Testis (tissue), 3 donors: ENCODE results near the gene CEP350. TPM values are rescaled to one million over a fixed set of nuclear protein-coding genes. Genes with fewer than 3 reads are reported as not detected.

Experiments
- DNase-seq: peaks from one replicate; pipeline ENCODE4 v3.0.0-alpha.2; 2019
- H3K27ac ChIP-seq, 2 donors: fragments of 200-600 bp; sonication (generic); one replicate each; pipeline ENCODE4 v1.5.1; 2019
- H3K27me3 ChIP-seq: fragments of 200-600 bp; sonication (generic); one replicate; pipeline ENCODE4 v1.5.1; 2019
- H3K36me3 ChIP-seq: fragments of 200-600 bp; sonication (generic); one replicate; pipeline ENCODE4 v1.5.1; 2017; ENCODE audit warnings: low read depth; ENCODE audit errors: missing control alignments
- H3K4me1 ChIP-seq: fragments of 200-600 bp; sonication (generic); one replicate; pipeline ENCODE4 v1.5.1; 2019
- H3K4me3 ChIP-seq, 2 donors: fragments of 200-600 bp; sonication (generic); one replicate each; pipeline ENCODE4 v1.5.1; 2017 to 2019
- H3K9me3 ChIP-seq: fragments of 200-600 bp; sonication (generic); one replicate; pipeline ENCODE4 v1.5.1; 2017
- CTCF ChIP-seq, 3 experiments: fragments of 450-650 bp in 2 of 3; fragments of 200-600 bp in 1 of 3; sonication (generic) in 1 of 3; IDR thresholded peaks; one replicate each; pipeline ENCODE4 v1.5.1; 2016 to 2019; ENCODE audit warnings: antibody characterized with exemption in 3 of 3, mild to moderate bottlenecking in 2 of 3, moderate library complexity in 1 of 3
- POLR2A ChIP-seq: fragments of 450-650 bp; IDR thresholded peaks from one replicate; pipeline ENCODE4 v1.6.1; 2017; ENCODE audit warnings: antibody characterized with exemption, mild to moderate bottlenecking, moderate library complexity
- WGBS, 2 donors: methylation state at CpG; one replicate each; pipeline ENCODE4 v1.1.5; 2018; 5-methylcytosine and 5-hydroxymethylcytosine counted together
- intact Hi-C: fragments of 100-400 bp; cut with DNase I; formaldehyde crosslinking; loops from one replicate; pipeline ENCODE4 v1.15.1; 2023; ENCODE audit warnings: low total_unique reads
- polyA plus RNA-seq: library from polyadenylated mRNA; stranded (reverse); fragments of 350-450 nt; fragmentation: Illumina TruSeq; extraction: RNeasy Lipid Tissue Mini Kit (QIAGEN cat#74804); gene quantifications from one replicate; pipeline ENCODE4 v1.2.3, GENCODE V29; 2014; ENCODE audit warnings: low read depth, low replicate concordance; ENCODE audit not compliant: insufficient read depth
- total RNA-seq, 2 donors: library from RNA; depleted of rRNA; stranded (reverse); fragments of >200 nt; gene quantifications; one replicate each; pipeline ENCODE4 v1.2.3, GENCODE V29; 2016

The CEP350 gene
- total and polyA plus RNA-seq, 3 donors from 2014 or later = 89.4 to 177 (median 104) TPM

GRCh38 chr1:180065408-180065807, 110.8 kb downstream of the CEP350 start:
- intact Hi-C loops = no loop called here
- no peaks in the 10 kb centered on the region for H3K27me3 ChIP-seq
- no peaks in the 10 kb centered on the region for H3K4me1 ChIP-seq
- whole genome bisulfite sequencing, 2 donors = 90 to 92% methylated on average over 4 of the region's 4 CpGs
- H3K4me3 ChIP-seq = no peak overlapping the region
- H3K27ac ChIP-seq = no peak overlapping the region
- no peaks in the 10 kb centered on the region for H3K9me3 ChIP-seq
- H3K36me3 ChIP-seq = no peaks in the 10 kb centered on the region
- TF ChIP-seq POLR2A = no peak
- no peak for TF ChIP-seq CTCF (IDR thresholded peaks at IDR 0.05)
- no peak for DNase-seq

- Histone ChIP-seq H3K4me3 (no peak overlapping the region), H3K4me1 (no peaks in the 10 kb centered on the region), H3K36me3 (no peaks in the 10 kb centered on the region), H3K27ac (no peak overlapping the region), H3K9me3 (no peaks in the 10 kb centered on the region), H3K27me3 (no peaks in the 10 kb centered on the region)
- TF ChIP-seq POLR2A = no peak
- no peak for TF ChIP-seq CTCF (IDR thresholded peaks at IDR 0.05)
- intact Hi-C loops = no loop called here
- no peak for DNase-seq
- 79 to 81% methylated on average over 3 of the region's 3 CpGs for WGBS, 2 donors
Measured at GRCh38 chr1:180066150-180066549, 111.5 kb downstream of the CEP350 start.

- WGBS, 2 donors = 78 to 79% methylated on average over 6 of the region's 6 CpGs
- Histone ChIP-seq H3K4me1 (no peaks in the 10 kb centered on the region), H3K27ac (no peak overlapping the region), H3K4me3 (no peak overlapping the region), H3K27me3 (no peaks in the 10 kb centered on the region), H3K9me3 (no peaks in the 10 kb centered on the region), H3K36me3 (no peaks in the 10 kb centered on the region)
- no peak for DNase-seq
- intact Hi-C loops = no loop called here
- no peak for TF ChIP-seq CTCF (IDR thresholded peaks at IDR 0.05)
Measured at GRCh38 chr1:180070286-180070685, 115.7 kb downstream of the CEP350 start.

GRCh38 chr1:180071759-180072158, 117.1 kb downstream of the CEP350 start:
- Histone ChIP-seq H3K36me3 (no peaks in the 10 kb centered on the region), H3K27ac (no peak overlapping the region), H3K4me1 (no peaks in the 10 kb centered on the region), H3K27me3 (no peaks in the 10 kb centered on the region), H3K4me3 (no peak overlapping the region), H3K9me3 (no peaks in the 10 kb centered on the region)
- intact Hi-C loops = no loop called here
- WGBS, 2 donors = 93 to 97% methylated on average over 5 of the region's 5 CpGs
- DNase-seq = no peak
- TF ChIP-seq CTCF (IDR thresholded peaks at IDR 0.05) (no peak), POLR2A (no peak)

GRCh38 chr1:180080439-180080838, 125.8 kb downstream of the CEP350 start:
- no peaks in the 10 kb centered on the region for H3K36me3 ChIP-seq
- no peaks in the 10 kb centered on the region for H3K9me3 ChIP-seq
- DNase-seq = no peak
- 86 to 97% methylated on average over 1 of the region's 1 CpG for WGBS, 2 donors
- intact Hi-C loops = no loop called here
- H3K4me1 ChIP-seq = no peaks in the 10 kb centered on the region
- no peaks in the 10 kb centered on the region for H3K27me3 ChIP-seq
- no peak overlapping the region for H3K27ac ChIP-seq
- no peak overlapping the region for H3K4me3 ChIP-seq
- TF ChIP-seq CTCF (IDR thresholded peaks at IDR 0.05) (no peak), POLR2A (no peak)
